HG03558 (cell line): ENCODE results near the gene MKRN2.

Experiments
- ATAC-seq: cut with Tn5 transposase; IDR thresholded peaks from one replicate; pipeline ENCODE4 v1.9.1; 2021; ENCODE audit warnings: moderate number of reproducible peaks; ENCODE audit not compliant: unreplicated experiment; ENCODE audit errors: extremely low read depth

MKRN2 gene

DNA sequence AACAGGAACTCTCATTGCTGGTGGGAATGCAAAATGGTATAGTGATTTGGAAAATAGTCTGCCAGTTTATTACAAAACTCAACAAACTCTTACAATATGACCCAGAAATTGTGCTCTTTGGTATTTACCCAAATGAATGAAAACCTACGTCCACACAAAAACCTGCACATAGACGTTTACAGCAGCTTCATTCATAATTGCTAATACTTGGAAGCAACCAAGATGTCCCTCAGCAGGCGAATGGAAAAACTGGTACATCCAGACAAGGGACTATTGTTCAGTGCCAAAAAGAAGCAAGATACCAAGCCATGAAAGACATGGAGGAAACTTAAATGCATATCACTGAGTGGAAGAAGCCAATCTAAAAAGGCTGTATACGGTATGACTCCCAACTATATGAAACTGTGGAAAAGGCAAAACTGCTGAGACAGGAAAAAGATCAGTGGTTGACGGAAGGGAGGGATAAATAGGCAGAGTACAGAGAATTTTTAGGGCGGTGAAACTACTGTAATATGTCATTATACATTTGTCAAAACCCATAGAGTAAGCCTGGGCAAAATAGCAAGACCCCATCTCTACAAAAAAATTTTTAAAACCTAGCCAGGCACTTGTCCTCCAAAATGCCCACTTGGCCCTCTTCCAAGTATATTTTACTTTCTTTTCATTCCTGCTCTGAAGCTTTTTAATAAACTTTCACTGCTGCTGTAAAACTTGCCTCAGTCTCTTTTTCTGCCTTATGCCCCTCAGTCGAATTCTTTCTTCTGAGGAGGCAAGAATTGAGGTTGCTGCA, 6.7 kb upstream of the MKRN2 start:
- no peak for ATAC-seq

DNA sequence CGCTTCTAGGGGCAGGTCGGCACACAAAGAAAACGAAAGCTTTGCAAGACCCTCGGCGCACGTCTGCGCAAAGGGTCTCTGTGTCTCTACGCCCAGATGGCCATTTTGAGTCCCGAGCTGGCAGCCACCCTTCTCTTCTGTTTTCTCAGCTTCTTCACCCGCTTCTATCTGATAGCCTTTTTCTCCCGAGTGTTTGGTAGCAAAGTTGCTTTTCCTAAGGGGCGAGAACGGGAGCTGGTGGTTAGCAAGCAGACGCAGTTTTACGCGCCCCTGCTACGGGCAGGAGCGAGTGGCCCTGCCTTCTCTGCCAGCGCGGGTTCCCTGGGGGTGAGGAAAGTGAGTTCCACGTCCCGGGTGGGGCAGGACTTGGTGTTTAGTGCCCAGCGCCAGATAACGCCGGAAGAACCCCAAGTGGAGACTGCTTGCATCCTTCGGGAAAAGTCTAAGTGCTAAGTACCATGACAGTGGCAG, 2.9 kb upstream of the MKRN2 start:
- ATAC-seq: no peak

DNA sequence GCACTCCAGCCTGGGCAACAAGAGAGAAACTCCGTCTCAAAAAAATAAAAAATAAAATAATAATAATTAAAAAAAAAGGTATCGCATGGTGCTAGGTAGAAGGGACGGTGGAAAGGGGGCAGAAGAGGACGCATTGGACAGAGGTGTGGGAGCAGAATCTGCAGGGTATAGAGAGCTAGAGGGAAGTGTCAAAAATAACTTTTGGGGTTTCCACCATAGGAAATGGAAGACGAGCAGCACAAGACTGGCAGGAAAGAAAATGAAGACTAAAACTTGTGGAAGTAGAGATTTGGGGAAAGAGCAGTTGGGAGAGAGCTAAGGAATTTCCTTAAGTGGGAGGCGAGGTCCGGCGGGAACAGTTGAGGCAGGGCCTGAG, 585 bp upstream of the MKRN2 start:
- no peak for ATAC-seq

DNA sequence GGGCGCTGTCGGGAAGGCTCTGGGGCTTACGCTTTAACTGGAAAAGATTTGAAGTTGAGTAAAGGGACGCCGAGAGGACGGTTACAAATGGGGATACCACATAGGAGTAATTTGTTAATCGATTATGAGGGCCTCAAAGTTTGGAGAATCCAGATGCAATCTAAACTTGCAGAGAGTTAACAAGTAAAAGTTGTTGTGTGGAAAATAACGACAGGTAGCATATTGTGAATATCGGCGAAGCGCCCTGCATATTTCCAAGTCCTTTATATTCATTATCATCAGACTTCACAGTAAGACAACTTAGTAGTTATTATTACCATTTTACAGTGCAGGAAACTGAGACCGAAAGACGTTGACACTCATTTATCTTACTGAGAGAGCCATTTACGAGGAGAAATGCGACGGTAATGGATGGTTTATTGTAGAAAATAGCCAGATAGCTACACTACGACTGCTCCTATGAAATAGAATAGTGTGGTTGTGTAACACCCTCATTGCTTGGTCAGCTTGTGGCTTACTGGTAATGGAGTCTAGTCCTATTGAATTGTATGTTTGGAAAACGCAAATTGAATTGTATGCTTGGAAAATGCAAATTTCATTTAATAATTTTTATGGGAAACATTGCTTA, 700 bp downstream of the MKRN2 start:
- ATAC-seq: no peak

DNA sequence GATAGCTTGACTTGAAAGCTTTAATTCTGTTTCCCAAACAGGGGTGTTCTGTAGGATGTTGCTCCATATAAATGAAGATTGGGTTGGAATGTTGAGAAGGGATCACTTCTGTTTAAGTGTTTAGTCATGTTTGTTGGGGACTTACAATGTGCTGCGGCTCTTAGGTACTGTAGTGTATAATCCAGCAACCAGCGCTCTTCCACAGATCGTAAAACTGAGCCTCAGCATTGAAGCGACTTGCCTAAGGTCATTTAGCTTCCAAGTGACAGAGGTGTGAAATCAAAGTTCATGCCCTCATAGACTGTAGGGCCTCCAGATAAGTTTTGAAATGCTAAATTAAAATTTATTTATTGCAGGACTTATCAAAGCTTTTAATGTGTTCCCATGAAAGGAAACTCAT, 1.8 kb downstream of the MKRN2 start:
- no peak for ATAC-seq

DNA sequence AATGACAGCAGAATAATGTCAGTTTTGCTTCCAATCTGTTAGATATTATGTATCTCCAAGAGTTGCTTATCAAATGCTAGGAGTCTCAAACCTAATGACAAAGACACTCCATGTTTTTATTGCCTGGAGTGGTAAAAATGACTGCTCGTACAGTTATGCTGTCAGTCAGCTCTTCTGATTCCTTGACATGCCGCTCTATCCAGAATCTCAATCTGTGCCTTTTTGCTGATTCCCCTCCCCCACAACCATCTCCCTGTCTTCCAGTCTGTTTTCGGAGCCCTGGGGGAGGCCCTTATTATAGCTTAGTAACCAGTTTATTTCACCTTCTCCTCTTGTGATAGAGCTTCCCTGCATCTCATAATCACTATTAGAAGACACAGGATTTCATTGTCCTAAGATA, 2.6 kb downstream of the MKRN2 start:
- ATAC-seq: no peak

DNA sequence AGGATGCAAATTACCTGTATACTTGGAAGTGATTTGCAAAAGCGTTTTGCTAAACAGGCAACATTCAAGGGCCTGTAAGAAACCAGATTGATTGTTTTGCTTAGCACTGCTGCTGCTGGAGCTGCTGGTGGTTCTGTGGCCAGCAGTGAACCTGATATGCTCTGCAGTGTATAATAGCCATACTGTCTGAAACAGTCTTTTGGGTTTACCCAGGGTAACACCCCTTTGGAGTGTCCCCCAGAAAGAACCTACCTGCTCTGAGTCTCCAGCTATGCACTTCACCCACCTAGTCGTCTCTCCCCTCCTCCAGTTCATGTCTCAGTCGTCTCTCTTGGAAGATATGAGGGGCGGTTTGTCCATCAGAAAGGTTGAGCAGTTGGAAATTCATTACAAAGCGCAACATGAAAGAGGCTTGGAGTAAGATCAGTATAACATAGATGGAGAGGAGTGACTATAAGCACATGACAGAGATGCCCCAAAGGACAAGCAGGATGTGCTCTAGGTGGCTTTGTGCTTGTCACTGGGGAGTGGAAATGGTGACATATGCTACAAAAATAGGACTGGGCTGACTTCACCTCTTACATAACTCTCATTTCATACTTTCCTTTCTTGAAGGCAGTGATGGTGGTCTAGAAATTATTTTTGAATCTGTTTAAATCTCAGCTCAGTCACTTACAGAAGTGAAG, 3.8 kb downstream of the MKRN2 start:
- ATAC-seq: no peak

DNA sequence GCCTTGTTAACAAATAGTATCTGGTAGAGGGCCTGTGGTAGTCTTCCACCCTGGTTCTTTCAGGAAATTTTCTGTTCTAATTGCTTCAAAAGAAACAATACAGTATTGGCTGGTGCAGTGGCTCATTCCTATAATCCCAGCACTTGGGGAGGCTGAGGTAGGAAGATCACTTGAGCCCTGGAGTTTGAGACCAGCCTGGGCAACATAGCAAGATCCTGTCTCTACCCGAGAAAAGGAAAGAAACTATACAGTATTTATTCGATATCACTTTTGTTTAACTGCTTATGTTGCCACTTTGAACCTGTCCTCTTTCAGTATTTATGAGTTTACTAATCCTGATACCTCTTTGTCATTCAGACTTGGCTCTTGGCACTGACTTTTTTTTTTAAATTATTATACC, 4.5 kb downstream of the MKRN2 start:
- ATAC-seq: no peak

DNA sequence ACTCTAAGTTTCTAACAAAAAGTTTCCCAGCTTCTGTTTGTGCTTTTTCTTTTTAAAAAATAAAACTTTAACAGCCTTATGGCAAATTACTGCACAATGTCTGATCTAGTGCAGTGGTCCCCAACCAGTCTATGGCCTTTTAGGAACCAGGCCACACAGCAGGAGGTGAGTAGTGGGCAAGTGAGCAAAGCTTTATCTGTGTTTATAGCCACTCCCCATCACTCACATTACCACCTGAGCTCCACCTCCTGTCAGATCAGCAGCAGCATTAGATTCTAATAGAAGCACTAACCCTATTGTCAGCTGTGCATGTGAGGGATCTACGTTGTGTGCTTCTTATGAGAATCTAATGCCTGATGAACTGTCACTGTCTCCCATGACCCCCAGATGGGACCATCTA, 5.6 kb downstream of the MKRN2 start:
- no peak for ATAC-seq

DNA sequence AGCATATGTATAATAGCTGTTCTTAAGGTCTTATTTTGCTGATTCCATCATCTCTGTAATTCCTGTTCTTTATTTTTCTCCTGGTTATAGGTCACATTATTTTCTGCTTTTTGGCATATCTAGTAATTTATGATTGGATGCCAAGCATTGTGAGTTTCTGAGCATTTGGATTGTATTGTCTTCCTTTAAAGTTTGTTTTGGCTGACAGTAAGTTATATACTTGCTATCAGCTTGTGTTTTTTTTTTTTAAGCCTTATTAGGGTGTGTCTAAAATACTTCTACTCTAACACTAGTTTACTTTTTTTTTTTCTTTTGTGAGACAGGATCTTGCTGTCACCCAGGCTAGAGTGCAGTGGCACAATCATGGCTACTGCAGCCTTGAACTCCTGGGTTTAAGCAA, 10.1 kb downstream of the MKRN2 start:
- ATAC-seq: no peak

DNA sequence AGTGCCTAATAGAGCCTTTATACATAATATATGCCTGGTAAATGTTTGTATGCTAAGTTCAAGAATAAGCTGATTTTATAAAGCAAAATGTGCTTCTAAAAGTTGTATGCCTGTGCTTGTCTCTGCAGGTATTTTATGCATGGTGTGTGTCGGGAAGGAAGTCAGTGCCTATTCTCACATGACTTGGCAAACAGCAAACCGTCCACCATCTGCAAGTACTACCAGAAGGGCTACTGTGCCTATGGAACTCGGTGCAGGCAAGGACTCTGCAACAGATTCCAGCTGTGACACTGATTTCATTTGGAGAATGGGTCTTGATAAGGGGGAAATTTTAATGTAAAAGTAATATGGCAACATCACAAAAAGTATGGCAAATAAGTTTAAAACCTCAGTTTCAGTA, 11.9 kb downstream of the MKRN2 start:
- ATAC-seq: no peak

DNA sequence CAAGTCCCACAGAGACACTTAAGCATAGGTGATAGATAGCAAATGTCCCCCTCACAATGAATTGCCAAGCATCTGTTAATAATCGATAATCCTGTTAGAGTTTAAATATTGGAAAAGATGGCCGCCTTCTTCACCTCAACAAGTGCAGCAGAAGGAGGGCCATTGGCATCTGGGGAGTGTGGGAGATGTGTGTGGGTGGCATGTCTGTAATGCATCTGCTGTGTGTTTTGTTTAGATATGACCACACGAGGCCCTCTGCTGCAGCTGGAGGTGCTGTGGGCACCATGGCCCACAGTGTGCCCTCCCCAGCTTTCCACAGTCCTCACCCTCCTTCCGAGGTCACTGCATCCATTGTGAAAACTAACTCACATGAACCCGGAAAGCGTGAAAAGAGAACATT, 12.9 kb downstream of the MKRN2 start:
- ATAC-seq: no peak

DNA sequence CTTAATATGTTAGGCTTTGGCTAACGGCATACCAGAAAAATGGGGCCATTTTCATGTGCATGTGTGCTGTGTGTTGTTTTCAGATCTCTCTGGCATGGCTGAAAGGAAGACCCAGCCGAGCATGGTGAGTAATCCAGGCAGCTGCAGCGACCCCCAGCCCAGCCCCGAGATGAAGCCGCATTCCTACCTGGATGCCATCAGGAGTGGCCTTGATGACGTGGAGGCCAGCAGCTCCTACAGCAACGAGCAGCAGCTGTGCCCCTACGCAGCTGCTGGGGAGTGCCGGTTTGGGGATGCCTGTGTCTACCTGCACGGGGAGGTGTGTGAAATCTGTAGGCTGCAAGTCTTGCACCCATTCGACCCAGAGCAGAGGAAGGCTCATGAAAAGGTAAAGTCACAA, 15.1 kb downstream of the MKRN2 start:
- ATAC-seq: no peak

DNA sequence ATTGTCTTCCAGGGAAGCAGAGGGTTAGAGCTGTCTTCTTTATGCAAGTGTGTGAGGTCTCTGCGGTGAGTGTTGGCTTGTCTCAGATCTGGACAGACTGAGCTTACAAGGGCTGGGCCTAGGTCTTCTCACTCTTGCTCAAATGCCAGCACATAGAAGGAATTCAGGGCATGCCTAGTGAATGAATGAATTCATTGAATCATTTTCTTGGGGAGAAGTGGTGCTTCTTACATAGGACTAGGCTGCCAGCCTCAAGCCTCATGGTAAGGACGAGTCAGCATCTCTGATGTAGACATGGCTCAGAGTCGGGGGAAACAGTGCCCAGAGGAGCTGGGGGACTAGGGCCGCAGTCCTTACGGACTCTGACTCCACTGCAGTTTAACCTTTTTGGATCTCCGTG, 17.2 kb downstream of the MKRN2 start:
- no peak for ATAC-seq

DNA sequence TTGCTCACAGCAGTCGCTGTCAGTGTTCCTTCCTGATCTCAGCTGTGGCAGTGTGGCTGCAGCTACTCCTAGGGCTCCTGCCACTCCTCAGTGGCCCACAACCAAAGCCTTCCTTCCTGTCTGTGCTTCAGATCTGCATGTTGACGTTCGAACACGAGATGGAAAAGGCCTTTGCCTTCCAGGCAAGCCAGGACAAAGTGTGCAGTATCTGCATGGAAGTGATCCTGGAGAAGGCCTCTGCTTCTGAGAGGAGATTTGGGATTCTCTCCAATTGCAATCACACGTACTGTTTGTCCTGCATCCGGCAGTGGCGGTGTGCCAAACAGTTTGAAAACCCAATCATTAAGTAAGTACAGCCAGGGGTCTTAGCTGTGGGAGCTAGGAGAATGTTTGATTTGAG, 17.8 kb downstream of the MKRN2 start:
- ATAC-seq: no peak

DNA sequence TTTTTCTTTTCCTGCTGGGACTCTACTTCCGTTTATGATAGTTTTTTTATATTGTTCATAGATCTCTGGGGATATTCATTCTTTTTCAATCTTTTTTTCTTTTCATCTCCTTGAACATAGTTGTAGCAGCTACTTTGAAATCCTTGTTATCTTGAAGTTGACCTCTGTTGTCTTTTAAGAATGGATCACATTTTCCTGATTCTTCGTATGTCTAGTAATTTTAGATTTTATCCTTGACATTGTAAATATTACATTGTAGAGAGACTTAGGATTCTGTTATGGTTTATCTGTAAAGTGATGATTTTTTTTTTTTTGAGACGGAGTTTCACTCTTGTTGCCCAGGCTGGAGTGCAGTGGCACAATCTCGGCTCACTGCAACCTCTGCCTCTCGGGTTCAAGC, 20.5 kb downstream of the MKRN2 start:
- ATAC-seq: no peak

DNA sequence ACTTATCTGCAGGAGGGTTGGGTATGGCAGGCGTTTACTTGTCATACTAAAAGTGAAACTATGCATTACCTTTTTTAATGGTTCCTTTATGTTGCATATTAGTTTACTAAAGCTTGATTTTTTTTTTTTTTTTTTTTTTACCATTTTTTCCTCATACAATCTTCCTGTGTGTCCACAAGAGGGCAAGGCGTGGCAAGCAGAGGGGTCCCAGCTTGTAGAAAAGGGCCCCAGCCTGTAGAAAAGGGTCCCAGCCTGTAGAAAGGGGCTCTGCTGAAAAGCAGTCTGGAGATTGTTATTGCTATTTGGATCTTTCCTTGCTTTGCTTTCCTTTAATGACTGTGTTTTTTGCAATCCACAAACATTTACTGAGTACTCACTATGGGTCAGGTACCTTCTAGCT, 21.9 kb downstream of the MKRN2 start:
- no peak for ATAC-seq

DNA sequence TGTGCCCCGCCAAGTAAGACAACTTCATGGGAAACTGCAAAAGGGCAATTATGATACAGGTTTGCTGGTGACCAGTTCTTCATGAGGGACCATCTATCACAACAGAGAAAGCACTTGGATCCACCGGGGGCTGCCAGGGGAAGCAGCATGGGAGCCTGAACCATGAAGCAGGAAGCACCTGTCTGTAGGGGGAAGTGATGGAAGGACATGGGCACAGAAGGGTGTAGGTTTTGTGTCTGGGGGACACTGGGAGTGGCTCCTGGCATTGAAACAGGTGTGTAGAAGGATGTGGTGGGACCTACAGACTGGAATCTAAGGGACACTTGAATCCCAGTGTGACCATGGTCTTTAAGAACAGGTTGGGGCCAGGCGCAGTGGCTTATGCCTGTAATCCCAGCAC, 22.6 kb downstream of the MKRN2 start:
- ATAC-seq: no peak

DNA sequence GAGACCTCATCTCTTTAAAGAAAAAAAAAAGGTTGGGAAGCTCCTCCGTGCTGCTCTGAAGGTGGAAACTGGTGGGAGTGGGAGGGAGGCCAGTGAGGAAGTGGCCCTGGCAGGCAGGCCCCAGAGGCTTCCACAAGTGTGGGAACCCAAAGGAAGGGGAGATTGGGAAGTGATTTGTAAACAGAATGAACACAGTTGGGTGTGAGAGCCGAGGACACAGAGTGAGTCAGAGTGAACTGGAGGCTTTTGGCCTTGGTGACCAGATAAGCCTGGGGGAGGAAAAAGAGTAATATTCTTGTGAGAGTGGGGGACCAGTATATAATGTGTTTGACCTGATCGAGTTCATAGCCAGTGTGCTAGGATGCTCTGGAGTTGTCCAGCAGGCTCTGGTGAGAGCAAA, 23.0 kb downstream of the MKRN2 start:
- no peak for ATAC-seq

DNA sequence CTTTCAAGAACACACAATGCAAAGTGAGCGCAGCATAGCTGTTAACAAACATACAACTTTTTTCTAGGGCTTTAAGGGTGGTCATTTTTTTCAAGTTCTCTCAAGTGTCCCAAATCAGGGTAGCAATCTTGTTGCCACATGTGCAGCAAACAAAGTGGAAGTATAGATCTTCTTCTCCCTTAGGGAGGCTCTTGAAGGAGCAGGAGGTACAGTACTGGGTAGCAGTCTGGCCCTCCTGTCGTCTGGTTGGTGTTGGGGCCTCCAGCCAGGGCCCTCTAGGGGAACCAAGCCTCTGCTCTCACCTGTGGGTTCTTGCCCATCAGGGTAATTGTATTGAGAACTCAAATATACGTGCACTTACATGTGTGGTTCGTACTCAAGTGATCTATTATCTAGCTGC, 25.8 kb downstream of the MKRN2 start:
- ATAC-seq: no peak

DNA sequence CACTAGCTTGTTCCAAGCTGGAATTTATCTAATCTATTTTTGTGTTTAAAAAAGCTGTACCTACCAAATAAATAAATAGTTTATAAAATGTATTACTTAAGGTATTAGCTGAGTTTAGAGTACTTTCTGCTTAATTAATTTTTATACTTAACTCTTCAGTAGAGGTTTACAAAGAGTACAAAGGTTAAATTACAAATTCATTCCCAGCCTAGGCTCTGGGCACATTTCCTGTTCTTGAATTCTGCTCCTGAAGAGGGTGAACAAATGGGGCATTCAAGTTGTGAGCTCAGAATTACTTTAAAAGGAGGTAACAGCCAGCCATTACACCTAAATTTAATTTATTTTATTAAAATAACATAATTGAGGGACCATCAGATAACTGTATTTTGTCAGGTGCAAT, 26.4 kb downstream of the MKRN2 start:
- ATAC-seq: no peak

DNA sequence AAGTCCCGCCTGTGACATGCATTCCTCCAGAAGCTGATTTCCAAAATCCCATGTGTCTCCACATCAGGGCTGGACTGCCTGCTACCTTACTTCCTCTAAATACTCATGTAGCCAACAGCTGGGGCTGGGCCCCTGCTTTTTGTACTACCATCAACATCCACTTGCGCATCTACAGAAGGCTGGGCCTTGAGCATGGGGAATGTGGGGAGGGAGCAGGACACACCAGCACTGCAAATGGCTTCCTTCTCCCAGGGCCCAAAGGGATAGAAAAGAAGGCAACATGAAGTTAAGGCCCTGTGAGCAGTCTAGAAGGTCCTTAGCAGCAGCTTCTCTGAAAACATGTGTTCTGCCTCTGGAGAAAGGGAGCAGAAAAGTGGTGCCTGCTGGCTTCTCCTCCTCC, 27.2 kb downstream of the MKRN2 start:
- no peak for ATAC-seq
